GM19239 (cell line): ENCODE measurements around the gene OSCAR.
A peak's percentile ranks its signal among the peaks of the same experiment; 100 is the strongest.
"Not testable (repeated sequence)": the region's sequence is repeated elsewhere in the genome, so short reads cannot be mapped to it uniquely, and the experiment has no call there.

Source experiments
- DNase-seq: peaks from one replicate; pipeline ENCODE4 v3.0.0; 2011; ENCODE audit warnings: low spot score; ENCODE audit not compliant: insufficient read length
- FAIRE-seq: peaks from 2 replicates; lab custom pipeline; 2011; peaks lifted over from hg19 to GRCh38; lab: Jason Lieb, UNC

Gene OSCAR

DNA sequence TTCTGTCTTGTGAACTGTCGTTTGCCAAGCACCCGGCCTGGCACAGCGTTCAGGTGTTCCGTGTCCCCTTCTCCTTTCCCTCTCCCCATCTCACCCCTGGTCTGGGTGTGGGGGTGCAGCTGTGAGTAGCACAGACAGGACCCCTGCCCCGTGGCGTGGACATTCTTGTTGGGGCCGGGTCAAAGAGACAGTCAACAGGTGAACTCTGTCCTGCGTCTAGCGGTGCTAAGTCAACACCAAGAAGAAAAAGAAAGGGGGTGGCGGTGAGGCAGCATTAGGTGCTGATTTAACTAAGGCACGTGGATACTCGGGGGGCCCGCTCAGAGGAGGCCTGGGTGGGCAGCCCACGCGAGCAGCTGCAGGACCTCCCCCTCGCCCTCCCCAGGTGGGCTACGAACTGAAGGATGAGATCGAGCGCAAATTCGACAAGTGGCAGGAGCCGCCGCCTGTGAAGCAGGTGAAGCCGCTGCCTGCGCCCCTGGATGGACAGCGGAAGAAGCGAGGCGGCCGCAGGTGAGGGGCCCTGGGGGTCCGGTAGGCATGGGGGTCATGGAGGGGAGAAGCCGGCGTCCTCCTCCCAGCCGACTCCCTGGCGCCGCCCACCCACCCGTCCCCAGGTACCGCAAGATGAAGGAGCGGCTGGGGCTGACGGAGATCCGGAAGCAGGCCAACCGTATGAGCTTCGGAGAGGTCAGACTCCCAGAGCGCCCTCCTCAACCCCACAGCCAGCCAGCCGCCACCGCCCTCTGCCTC lies 27.3 kb upstream of the OSCAR start:
- FAIRE-seq, result no peak

DNA sequence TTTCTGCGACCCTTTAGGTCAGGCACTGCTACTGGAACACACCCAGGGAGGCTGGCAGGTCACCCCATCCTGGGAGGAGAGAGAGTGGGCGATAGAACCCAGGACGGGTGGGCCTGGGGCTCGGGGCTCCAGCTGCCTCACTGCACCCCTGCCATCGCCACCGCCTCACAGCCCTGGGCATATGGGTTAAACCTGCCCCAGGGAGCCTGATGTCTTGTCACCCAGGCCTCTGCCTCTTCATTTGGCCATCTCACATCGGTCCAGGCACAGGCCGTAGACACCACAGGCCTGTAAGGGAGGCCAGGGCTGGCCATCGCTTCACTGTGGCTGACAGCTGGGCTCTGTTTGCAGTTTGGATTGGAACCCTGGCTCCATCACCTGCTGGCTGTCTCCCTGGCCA lies 25.1 kb upstream of the OSCAR start:
- no peak for DNase-seq
- FAIRE-seq, result no peak

More for the DNA sequence above, 27.3 kb upstream of the OSCAR start:
- DNase-seq, result no peak

DNA sequence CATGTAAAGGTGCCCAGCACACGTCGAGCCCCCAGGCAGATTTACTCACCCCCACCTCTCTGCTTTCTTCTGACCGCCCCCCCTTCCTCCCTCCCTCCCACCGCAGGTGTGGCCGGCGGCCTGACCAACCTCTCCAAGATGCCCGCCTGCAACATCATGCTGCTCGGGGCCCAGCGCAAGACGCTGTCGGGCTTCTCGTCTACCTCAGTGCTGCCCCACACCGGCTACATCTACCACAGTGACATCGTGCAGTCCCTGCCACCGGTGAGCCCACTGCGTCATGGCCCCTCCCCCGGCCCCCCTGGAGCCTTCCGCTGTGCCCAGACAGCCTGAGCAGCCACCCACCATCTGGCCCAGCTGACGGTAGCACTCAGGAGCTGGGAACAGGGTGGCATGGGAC lies 23.8 kb upstream of the OSCAR start:
- no peak for FAIRE-seq
- DNase-seq, result no peak

DNA sequence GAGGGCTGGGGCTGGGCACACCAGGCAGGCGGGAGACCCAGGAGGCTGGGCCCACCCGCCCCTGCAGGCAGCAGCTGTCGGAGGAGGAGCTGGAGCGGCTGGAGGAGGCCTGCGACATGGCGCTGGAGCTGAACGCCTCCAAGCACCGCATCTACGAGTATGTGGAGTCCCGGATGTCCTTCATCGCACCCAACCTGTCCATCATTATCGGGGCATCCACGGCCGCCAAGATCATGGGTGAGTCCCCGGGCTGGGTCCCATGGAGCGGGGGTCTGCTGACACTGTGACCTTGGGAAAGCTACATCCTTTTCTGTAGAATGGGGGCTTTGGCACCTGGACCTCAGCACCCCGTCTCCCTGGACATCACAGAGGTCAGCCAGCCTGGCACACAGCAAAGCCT lies 23.1 kb upstream of the OSCAR start:
- DNase-seq (no peak), FAIRE-seq (no peak)

DNA sequence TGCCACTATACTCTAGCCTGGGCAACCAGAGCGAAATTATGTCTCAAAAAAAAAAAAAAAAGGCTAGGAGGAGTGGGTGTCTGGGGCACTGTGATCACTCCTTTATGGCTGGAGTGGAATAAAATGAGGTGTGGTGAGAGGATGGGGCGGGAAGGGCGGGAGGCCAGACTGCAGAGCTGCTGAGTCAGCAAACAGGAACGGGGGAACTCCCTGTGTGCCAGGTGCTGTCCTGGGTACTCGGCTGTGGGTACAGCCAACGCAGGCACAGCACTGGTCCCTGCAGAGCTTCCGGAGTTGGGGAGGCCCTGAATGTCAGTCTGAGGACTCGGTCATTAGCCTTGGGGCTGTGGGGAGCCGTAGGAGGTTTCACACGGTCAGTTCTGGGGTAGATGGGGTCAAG lies 20.7 kb upstream of the OSCAR start:
- DNase-seq, result no peak
- FAIRE-seq, result no peak

DNA sequence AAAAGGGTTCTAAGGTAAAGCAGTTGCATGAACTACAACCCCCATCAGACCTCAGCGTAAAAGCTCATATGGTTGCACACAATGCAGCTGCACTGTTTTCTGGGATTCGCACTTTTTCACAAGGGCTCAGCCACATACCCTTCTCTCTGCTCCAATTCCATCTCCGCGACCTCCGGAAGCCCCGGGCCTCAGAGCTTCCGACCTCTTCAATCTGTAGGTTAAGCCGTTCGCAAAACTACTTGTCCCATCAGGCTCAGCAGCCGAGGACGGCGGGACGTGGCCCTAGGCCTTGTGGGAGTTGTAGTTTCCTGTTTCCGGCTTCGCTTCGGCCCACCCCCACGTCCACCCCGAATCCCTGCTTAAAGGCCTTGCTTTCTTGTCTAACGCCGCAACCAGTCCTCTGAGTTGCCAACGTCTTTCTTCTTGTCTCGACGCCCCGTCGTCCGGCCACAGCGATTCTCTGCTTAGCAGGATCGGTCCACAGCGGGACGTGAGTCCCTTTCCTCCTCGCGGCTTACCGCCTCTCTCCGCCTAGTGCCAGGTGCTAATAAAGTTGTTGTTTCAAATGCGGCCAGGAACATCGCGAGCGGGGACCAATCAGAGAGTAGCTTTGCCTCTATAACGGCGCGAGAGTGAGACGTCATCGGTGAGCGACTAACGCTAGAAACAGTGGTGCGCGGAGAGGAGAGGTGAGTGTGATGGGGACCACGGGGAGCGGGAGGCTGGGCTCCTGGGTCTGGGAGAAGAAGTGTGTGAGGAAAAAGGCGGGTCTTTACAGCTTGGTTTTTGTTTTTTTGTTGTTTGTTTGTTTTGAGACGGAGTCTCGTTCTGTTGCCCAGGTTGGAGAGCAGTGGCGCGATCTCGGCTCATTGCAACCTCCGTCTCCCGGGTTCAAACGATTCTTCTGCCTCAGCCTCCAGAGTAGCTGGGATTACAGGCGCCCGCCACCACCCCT lies 14.8 kb upstream of the OSCAR start, which contains the start of the genes PRPF31 and TFPT:
PRPF31 (plus strand) TSS at position 646 of the 955 bp plus-strand sequence. CDS start 2,525 bp downstream, outside the sequence.
TFPT (minus strand) TSS at position 549 of the 955 bp plus-strand sequence; CDS start at position 161, 388 bp downstream.
- peak; percentile 100 for FAIRE-seq
- DNase-seq, result peak; percentile 96

DNA sequence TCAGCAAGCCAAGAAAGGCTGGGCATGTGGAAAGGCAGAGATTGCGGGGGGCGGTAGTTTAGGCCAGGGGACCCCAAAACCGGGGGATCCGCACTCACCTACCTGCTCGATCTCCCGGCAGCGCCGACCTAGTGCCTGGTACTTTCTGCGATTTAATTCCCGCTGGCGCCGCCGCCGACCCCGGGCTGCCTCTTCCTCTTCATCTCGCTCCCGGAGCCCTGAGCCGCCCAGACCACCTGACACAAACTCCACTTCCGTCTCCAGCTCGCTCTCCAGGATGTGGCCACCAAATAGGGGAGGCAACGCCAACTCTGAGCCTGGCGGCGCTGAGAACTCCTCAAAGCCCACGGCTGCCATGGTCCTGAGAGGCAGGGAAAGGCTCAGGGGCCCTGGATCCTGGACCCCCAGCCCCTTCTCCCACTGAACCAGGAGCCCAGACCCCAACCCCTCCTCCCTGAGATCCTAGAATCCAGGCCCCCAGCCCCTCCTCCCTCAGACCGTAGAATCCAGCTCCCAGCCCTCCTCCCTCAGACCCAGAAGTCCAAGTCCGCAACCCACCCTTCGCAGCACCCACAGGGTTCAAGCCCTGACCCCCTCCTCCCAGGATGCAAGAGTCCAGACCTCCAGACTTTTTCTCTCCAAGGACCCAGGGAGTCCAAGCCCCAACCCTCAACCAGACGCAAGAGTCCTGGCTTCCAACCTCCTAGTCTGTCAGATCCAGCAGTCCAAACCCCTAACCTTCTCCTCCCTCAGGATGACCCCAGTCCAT lies 13.9 kb upstream of the OSCAR start:
- peak; percentile 78 for FAIRE-seq
- DNase-seq, result peak; percentile 52

DNA sequence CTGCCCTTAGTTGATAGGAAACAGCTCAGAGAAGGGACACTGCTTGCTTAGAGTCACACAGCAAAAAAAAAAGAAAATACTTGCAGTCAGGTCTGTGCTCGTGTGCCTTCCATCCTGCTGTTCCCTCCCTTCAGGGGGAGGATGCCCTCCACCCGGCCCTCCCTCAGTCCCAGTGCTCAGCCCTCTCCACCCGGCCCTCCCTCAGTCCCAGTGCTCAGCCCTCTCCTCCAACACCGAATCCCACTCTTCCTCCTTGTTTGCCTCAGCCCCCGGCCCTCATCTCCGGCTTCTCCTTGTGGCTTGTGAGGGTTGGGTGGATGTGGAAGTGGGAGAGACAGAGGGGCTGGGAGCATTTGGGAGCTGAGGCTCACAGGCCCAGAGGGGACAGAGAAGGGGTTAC lies 9.0 kb upstream of the OSCAR start:
- FAIRE-seq (no peak), DNase-seq (no peak)

DNA sequence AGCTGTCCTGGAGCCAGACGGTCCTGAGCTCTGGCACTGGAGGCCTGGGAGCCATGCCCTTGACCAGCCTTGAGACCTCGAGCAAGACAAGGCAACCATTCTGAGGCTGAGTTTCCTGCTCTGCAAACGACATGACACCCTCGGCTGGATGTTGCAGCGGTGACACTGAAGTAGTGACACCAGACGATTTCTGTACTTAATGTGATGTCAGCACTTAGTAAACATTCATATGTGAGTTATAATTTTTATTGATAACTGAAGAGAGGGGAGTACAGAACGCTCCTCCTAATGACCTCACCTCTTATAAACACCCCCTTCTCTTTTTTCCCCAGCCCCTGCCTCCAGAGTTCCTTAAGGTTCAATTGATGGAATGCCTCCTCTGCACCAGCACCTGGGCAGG lies 7.9 kb upstream of the OSCAR start:
- no peak for DNase-seq
- no peak for FAIRE-seq

DNA sequence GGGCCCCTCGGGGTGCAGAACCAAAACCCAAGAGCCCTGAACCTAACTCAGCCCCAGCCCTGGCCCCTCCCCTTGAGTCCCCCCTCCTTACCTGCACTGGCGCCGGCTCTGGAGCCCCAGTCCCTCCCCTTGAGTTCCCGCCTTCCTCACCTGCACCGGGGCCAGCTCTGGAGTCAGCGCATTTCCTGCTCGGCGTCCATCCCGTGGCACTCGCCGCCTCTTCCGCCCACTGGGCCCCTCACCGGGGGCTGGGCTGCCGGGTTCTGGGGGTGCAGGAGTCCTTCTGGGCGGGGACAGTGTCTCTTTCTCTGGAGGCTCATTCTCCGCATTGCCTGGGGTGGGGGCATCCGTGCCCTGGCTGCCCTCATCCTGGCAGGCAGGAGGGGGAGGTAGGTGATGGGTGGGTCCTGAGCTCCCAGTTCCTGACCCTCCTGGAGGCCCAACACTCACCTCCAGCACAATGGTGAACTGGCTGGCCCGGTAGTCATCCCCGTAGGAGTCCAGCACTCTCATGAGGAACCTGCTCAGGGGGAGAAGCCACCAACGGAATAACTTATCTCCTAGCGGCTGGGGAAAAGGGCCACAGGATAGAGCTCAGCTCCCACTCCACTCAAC lies 7.4 kb upstream of the OSCAR start:
- no peak for DNase-seq
- FAIRE-seq, result no peak

DNA sequence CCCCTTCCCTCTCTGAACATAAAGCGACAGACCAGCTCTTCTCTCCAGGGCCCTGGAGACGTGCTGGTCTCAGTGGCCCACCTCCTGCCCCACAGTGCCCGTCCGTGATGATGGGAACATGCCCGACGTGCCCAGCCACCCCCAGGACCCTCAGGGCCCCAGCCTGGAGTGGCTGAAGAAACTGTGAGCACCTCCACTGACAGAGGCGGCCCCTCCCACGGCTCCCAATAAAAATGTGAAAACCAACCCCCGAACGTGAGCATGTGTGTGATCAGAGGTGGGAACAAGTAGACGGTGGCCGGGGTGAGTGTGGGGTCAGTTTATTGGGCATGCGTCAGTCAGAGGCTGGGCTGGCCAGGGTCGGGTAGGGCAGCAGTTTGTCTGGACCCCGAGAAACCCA lies 6.1 kb upstream of the OSCAR start:
- FAIRE-seq, result no peak
- no peak for DNase-seq

DNA sequence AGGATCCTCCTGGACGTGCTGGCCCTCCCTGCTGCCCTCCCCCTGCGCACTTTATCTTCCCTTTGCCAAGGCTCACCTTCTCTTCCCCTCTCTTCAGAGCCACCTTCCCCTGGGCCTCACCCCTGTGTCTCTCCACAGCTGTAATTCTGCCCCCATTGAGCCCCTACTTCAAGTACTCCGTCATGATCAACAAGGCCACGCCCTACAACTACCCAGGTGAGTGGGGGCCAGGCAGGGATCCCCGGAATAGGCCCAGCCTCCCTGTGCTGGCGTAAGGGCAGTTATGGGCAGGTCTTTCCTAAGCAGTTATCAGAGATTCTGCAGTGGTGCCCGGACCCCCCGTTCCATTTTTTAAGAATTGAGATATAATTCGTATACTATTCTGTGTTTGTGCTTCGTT lies 5.2 kb upstream of the OSCAR start:
- DNase-seq (no peak), FAIRE-seq (no peak)

DNA sequence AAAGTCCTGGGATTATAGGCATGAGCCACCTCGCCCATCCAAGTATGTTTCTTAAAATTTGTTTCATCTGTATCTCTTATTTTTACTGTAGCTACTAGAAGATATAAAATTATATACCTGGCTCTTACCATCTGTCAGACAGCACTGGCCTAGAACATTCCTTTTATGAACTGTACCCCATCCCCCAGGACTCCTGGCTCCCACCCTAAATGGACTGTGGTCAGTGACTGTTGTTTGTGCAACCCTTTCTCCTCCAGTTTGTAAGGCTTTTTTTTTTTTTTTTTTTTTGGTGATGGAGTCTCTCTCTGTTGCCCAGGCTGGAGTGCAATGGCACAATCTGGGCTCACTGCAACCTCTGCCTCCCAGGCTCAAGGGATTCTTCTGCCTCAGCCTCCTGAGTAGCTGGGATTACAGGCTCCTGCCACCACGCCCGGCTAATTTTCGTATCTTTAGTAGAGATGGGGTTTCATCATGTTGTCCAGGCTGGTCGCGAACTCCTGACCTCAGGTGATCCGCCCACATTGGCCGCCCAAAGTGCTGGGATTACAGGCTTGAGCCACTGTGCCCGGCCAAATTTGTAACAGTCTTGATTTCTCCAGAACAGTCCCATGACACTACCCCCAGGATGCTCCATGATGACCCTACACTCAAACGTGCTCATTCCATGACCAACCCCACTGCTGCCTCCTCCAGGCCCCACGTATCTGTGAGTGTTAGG lies 4.6 kb upstream of the OSCAR start:
- FAIRE-seq, result no peak
- no peak for DNase-seq

DNA sequence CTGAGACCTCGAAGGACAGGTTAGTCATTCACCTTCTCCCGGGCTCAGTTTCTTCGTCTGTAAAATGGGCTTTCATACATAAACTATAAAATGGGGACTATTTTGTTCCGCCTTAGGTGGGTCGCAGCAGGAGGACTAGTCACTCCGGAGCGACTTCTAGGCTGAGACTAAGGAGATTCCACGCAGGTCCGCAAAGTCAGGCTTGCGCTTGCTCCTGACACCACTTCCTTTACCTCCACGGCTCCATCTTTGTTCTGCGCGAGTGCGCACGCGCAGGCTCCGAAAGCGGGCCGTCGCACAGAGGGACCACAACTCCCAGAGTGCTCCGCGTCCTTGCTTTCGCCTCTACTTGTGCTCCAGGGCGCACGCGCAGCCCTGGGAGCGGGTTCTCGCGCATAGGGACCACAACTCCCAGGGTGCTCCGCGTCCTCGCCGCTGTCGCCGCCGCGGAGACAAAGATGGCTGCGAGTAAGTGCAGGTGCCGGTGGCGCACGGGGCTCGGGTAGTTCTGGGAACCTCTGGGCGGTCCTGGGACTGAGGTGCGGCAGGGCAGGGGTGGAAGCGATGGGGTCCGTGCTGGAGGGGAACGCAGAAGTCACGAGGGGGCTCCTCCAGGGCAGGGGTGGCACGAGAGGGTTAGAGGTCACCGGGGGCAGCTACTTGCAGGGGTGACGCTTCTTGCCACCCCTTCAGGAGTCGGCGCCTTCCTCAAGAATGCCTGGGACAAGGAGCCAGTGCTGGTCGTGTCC lies 2.0 kb upstream of the OSCAR start, which contains the start of gene NDUFA3:
NDUFA3 (plus strand) TSS at position 435 of the 749 bp plus-strand sequence; CDS start at position 459, 24 bp downstream.
- FAIRE-seq, result peak; percentile 97
- DNase-seq, result peak; percentile 100

DNA sequence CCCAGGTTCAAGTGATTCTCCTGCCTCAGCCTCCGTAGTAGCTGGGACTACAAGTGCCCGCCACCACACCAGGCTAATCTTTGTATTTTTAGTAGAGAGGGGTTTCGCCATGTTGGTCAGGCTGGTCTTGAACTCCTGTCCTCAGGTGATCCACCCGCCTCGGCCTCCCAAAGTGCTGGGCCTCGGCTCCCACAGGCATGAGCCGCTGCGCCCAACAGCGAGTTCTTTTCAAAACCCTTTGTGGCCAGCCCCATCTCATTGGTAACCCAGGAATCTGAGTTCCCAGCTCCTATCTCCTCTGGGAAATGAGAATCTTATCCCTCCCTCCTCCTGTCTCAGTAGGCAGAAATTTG lies 724 bp downstream of the OSCAR start:
- not testable (repeated sequence) for FAIRE-seq, DNase-seq

DNA sequence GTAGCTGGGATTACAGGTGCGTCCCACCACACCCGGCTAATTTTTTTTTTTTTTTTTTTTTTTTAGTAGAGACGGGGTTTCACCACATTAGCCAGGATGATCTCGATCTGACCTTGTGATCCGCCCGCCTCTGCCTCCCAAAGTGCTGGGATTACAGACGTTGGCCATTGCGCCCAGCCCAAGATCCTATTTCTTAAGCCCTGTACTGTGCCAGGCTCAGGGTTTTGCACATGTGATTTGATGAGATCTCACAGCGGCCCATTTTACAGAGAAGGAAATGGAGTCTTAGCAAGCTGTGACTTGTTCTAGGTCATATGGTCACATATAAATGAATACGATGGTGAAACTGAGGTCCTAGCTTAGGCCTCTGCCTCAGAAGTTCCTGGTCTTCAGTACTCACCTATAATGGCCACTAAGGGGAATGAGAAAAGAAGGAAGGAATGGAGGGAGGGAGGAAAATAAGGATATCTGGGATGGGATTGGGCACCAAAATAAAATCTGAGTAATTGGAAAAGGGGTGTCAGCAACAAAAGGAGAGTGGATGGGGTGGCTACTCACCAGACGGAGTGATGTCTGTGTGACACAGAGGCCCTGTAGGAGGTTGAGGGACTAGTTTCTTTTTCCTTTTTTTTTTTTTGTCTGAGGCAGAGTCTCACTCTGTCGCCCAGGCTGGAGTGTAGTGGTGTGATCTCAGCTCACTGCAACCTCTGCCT lies 1.3 kb downstream of the OSCAR start:
- FAIRE-seq (no peak), DNase-seq (no peak)

DNA sequence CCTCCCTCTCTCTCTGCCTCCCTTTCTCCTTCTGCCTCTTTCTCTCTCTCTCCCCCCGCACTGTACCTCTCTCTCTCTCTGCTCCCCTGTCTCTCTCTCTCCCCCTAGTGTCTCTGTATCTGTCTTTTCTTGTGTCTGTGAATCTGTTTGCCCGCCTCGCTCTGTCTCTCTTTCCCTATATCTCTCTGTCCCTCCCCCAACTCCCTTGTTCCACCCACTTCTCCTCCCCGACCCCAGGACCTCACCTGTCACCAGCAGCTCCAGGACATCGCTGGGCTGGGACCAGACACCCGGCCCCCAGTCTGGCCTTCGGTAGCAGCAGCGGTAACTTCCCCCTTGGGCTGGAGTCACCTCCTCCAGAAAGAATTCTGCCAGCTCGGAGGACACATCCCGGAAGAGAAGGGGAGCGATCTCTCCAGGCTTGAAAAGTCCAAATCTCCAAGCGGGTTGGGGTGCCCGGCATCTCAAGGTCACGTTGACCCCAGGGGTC lies 3.9 kb downstream of the OSCAR start:
- DNase-seq (no peak), FAIRE-seq (no peak)
